SK-N-SH treated with all-trans-retinoic acid at 6 μM for 48 hours (cell line): ENCODE data around the gene SV2B.

Source experiments
- ATAC-seq: fragments of 200-7000 bp; cut with Tn5 transposase; 3 replicates; pipeline ENCODE4 v1.9.1; 2020; ENCODE audit warnings: mild to moderate bottlenecking, moderate library complexity
- ARNTL ChIP-seq: fragments of 450-650 bp; formaldehyde crosslinking; IDR thresholded peaks from 2 replicates; pipeline ENCODE4 v1.5.0; 2020; ENCODE audit warnings: low read depth, mild to moderate bottlenecking, moderate library complexity, borderline replicate concordance
- BACH2 ChIP-seq: fragments of 250-450 bp; sonication (Bioruptor Pico); IDR thresholded peaks from 2 replicates; pipeline ENCODE4 v1.9.0; 2021; ENCODE audit warnings: mild to moderate bottlenecking, borderline replicate concordance
- CSDC2 ChIP-seq: fragments of 250-450 bp; sonication (Bioruptor Pico); IDR thresholded peaks from 2 replicates; pipeline ENCODE4 v1.5.0; 2020; ENCODE audit warnings: mild to moderate bottlenecking, moderate library complexity
- CSRNP3 ChIP-seq: fragments of 250-450 bp; sonication (Bioruptor Pico); IDR thresholded peaks from 2 replicates; pipeline ENCODE4 v1.5.1; 2021; ENCODE audit warnings: mild to moderate bottlenecking, moderate library complexity
- ESRRG ChIP-seq: fragments of 250-450 bp; sonication (Bioruptor Pico); IDR thresholded peaks from 2 replicates; pipeline ENCODE4 v1.6.1; 2021; ENCODE audit warnings: mild to moderate bottlenecking
- GLIS3 ChIP-seq: fragments of 250-450 bp; sonication (Bioruptor Pico); IDR thresholded peaks from 2 replicates; pipeline ENCODE4 v1.5.0; 2020; ENCODE audit warnings: mild to moderate bottlenecking, moderate library complexity
- ISL1 ChIP-seq: fragments of 250-450 bp; sonication (Bioruptor Pico); IDR thresholded peaks from 2 replicates; pipeline ENCODE4 v2.1.2; 2022; ENCODE audit warnings: mild to moderate bottlenecking, moderate library complexity
- OSR1 ChIP-seq: fragments of 250-450 bp; sonication (Bioruptor Pico); IDR thresholded peaks from 2 replicates; pipeline ENCODE4 v1.8.0; 2022; ENCODE audit warnings: moderate library complexity, mild to moderate bottlenecking, inconsistent platforms
- PATZ1 ChIP-seq: fragments of 250-450 bp; sonication (Bioruptor Pico); IDR thresholded peaks from 2 replicates; pipeline ENCODE4 v1.8.0; 2020; ENCODE audit warnings: mild to moderate bottlenecking, moderate library complexity, borderline replicate concordance
- PPARA ChIP-seq: fragments of 250-450 bp; sonication (Bioruptor Pico); IDR thresholded peaks from 2 replicates; pipeline ENCODE4 v1.5.0; 2020; ENCODE audit warnings: mild to moderate bottlenecking, borderline replicate concordance
- RARB ChIP-seq: fragments of 250-450 bp; sonication (Bioruptor Pico); IDR thresholded peaks from 2 replicates; pipeline ENCODE4 v1.8.0; 2021; ENCODE audit warnings: mild to moderate bottlenecking, moderate library complexity
- SNAI2 ChIP-seq: fragments of 250-450 bp; sonication (Bioruptor Pico); IDR thresholded peaks from 2 replicates; pipeline ENCODE4 v1.5.0; 2020; ENCODE audit warnings: mild to moderate bottlenecking, moderate library complexity
- TCF4 ChIP-seq: fragments of 250-450 bp; sonication (Bioruptor Pico); IDR thresholded peaks from 2 replicates; pipeline ENCODE4 v1.8.0; 2021; ENCODE audit warnings: mild to moderate bottlenecking, moderate library complexity, borderline replicate concordance
- TOX ChIP-seq: fragments of 250-450 bp; sonication (Bioruptor Pico); IDR thresholded peaks from 2 replicates; pipeline ENCODE4 v1.8.0; 2021; ENCODE audit warnings: mild to moderate bottlenecking, moderate library complexity, borderline replicate concordance
- ZC3H10 ChIP-seq: fragments of 250-450 bp; sonication (Bioruptor Pico); IDR thresholded peaks from 2 replicates; pipeline ENCODE4 v1.5.1; 2021; ENCODE audit warnings: mild to moderate bottlenecking, moderate library complexity
- ZFP3 ChIP-seq: fragments of 250-450 bp; sonication (Bioruptor Pico); IDR thresholded peaks from 2 replicates; pipeline ENCODE4 v1.5.0; 2020; ENCODE audit warnings: mild to moderate bottlenecking, moderate library complexity
- ZFP30 ChIP-seq: fragments of 450-650 bp; formaldehyde crosslinking; IDR thresholded peaks from 2 replicates; pipeline ENCODE4 v1.5.0; 2022; ENCODE audit warnings: mild to moderate bottlenecking, moderate library complexity
- ZNF565 ChIP-seq: fragments of 450-650 bp; formaldehyde crosslinking; conservative IDR thresholded peaks from 2 replicates; pipeline ENCODE4 v1.5.0; 2020; ENCODE audit warnings: low read depth, mild to moderate bottlenecking, moderate library complexity
- ZNF8 ChIP-seq: fragments of 450-650 bp; formaldehyde crosslinking; IDR thresholded peaks from 2 replicates; pipeline ENCODE4 v1.5.0; 2020; ENCODE audit warnings: mild to moderate bottlenecking, moderate library complexity
- TF ChIP-seq, protein P1 (sequence below): fragments of 250-450 bp; sonication (Bioruptor Pico); IDR thresholded peaks from 2 replicates; pipeline ENCODE4 v1.8.0; 2021; ENCODE audit warnings: low read depth, mild to moderate bottlenecking, moderate library complexity, borderline replicate concordance
- TF ChIP-seq, protein P2 (sequence below): fragments of 250-450 bp; sonication (Bioruptor Pico); IDR thresholded peaks from 2 replicates; pipeline ENCODE4 v1.5.0; 2020; ENCODE audit warnings: mild to moderate bottlenecking, moderate library complexity
- TF ChIP-seq, protein P3 (sequence below): fragments of 250-450 bp; sonication (Bioruptor Pico); IDR thresholded peaks from 2 replicates; pipeline ENCODE4 v1.5.1; 2020; ENCODE audit warnings: low read depth, mild to moderate bottlenecking, moderate library complexity

Gene SV2B

GRCh38 chr15:91219206-91219605 is 119.1 kb downstream of the SV2B start:
- ATAC-seq = no peak
- no peak for TF ChIP-seq PPARA (CRISPR knock-in tag)
- no peak for TF ChIP-seq CSDC2 (CRISPR knock-in tag)
- TF ChIP-seq ZNF565 (CRISPR knock-in tag) = no peak
- no peak for TF ChIP-seq TOX (CRISPR knock-in tag)
- TF ChIP-seq, protein P1, sequence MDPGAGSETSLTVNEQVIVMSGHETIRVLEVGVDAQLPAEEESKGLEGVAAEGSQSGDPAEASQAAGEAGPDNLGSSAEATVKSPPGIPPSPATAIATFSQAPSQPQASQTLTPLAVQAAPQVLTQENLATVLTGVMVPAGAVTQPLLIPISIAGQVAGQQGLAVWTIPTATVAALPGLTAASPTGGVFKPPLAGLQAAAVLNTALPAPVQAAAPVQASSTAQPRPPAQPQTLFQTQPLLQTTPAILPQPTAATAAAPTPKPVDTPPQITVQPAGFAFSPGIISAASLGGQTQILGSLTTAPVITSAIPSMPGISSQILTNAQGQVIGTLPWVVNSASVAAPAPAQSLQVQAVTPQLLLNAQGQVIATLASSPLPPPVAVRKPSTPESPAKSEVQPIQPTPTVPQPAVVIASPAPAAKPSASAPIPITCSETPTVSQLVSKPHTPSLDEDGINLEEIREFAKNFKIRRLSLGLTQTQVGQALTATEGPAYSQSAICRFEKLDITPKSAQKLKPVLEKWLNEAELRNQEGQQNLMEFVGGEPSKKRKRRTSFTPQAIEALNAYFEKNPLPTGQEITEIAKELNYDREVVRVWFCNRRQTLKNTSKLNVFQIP (CRISPR knock-in tag) = no peak
- TF ChIP-seq ZNF8 (CRISPR knock-in tag) = no peak
- TF ChIP-seq PATZ1 (CRISPR knock-in tag) = no peak
- TF ChIP-seq ZFP3 (CRISPR knock-in tag) = no peak
- no peak for TF ChIP-seq ESRRG (CRISPR knock-in tag)
- TF ChIP-seq, protein P2, sequence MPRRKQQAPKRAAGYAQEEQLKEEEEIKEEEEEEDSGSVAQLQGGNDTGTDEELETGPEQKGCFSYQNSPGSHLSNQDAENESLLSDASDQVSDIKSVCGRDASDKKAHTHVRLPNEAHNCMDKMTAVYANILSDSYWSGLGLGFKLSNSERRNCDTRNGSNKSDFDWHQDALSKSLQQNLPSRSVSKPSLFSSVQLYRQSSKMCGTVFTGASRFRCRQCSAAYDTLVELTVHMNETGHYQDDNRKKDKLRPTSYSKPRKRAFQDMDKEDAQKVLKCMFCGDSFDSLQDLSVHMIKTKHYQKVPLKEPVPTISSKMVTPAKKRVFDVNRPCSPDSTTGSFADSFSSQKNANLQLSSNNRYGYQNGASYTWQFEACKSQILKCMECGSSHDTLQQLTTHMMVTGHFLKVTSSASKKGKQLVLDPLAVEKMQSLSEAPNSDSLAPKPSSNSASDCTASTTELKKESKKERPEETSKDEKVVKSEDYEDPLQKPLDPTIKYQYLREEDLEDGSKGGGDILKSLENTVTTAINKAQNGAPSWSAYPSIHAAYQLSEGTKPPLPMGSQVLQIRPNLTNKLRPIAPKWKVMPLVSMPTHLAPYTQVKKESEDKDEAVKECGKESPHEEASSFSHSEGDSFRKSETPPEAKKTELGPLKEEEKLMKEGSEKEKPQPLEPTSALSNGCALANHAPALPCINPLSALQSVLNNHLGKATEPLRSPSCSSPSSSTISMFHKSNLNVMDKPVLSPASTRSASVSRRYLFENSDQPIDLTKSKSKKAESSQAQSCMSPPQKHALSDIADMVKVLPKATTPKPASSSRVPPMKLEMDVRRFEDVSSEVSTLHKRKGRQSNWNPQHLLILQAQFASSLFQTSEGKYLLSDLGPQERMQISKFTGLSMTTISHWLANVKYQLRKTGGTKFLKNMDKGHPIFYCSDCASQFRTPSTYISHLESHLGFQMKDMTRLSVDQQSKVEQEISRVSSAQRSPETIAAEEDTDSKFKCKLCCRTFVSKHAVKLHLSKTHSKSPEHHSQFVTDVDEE (CRISPR knock-in tag) = no peak
- TF ChIP-seq OSR1 (CRISPR knock-in tag) = no peak
- no peak for TF ChIP-seq ARNTL (CRISPR knock-in tag)
- TF ChIP-seq SNAI2 = no peak
- TF ChIP-seq BACH2 = no peak
- TF ChIP-seq RARB (CRISPR knock-in tag) = no peak
- TF ChIP-seq ZFP30 = no peak
- no peak for TF ChIP-seq ZC3H10 (CRISPR knock-in tag)
- TF ChIP-seq GLIS3 (CRISPR knock-in tag) = no peak
- TF ChIP-seq, protein P3, sequence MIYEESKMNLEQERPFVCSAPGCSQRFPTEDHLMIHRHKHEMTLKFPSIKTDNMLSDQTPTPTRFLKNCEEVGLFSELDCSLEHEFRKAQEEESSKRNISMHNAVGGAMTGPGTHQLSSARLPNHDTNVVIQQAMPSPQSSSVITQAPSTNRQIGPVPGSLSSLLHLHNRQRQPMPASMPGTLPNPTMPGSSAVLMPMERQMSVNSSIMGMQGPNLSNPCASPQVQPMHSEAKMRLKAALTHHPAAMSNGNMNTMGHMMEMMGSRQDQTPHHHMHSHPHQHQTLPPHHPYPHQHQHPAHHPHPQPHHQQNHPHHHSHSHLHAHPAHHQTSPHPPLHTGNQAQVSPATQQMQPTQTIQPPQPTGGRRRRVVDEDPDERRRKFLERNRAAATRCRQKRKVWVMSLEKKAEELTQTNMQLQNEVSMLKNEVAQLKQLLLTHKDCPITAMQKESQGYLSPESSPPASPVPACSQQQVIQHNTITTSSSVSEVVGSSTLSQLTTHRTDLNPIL (CRISPR knock-in tag) = no peak

DNA sequence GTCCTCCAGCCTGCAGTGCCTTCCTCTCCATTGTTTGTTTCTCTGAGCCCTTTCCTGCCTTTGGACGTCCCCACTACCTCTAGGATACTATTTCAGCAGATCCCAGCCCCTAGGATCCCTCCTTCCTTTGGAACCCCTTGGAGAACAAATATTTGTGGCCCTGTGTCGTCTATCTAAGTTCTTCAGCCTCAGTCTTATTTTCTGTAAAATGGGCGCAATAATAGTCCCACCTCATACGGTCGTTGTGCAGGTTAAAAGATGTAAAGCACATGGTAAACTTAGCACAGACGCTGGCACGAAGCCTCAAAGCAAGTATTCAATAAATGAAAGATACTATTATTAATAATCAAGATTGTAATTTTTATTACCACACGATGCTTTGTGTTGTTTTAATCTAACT is 122.0 kb downstream of the SV2B start:
- ATAC-seq = no peak
- TF ChIP-seq, protein P1 (CRISPR knock-in tag) = no peak
- TF ChIP-seq ESRRG (CRISPR knock-in tag) (no peak), RARB (CRISPR knock-in tag) (no peak), TOX (CRISPR knock-in tag) (no peak), PPARA (CRISPR knock-in tag) (no peak), ZNF8 (CRISPR knock-in tag) (no peak), BACH2 (no peak), ARNTL (CRISPR knock-in tag) (no peak), SNAI2 (no peak), CSRNP3 (no peak), ZC3H10 (CRISPR knock-in tag) (no peak), TCF4 (CRISPR knock-in tag) (no peak), ZFP30 (no peak), ISL1 (CRISPR knock-in tag) (no peak)
- TF ChIP-seq, protein P2 (CRISPR knock-in tag) = no peak
- TF ChIP-seq, protein P3 (CRISPR knock-in tag) = no peak
